ENCODE measurements around the gene TIGD6. TPM values are rescaled to one million over a fixed set of nuclear protein-coding genes. Genes with fewer than 3 reads are reported as not detected.

The TIGD6 gene
- total and polyA plus RNA-seq, 2 experiments from 2014 or later, result 1.4 to 2.1 TPM

DNA sequence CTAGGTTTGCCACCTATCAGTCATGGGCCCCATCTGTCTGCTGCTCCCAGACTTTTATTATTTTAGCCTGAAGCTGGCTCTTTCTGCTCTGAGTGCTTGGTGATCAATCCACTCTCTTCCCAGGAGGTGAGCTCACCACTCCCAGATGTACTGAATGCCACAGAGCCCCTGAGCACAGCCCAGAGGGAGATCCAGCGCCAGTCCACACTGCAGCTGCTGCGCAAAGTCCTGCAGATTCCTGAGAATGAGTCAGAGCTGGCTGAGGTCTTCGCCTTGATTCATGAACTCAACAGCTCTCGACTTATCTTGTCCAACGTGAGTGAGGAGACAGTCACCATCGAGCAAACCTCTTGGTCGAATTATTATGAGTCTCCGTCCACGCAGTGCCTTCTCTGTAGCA lies 36.1 kb upstream of the TIGD6 start:
- Histone ChIP-seq H3K36me3 (ENCODE audit: insufficient read depth) (peaks cover 46% of the 10 kb centered on the region), H3K4me2 (no peak overlapping the region), H3K27ac (ENCODE audit: low read depth) (no peak overlapping the region), H3K4me3 (no peak overlapping the region), H4K20me1 (replicated peaks; ENCODE audit: insufficient read depth) (no peaks in the 10 kb centered on the region; the same call in 1 of the 2 replicates), H3K27me3 (ENCODE audit: insufficient read depth) (no peaks in the 10 kb centered on the region), H3K79me2 (replicated peaks; ENCODE audit: insufficient read depth) (no peaks in the 10 kb centered on the region), H2AFZ (no peak overlapping the region), H3K4me1 (ENCODE audit: insufficient read depth) (no peaks in the 10 kb centered on the region), H3K9me2 (ENCODE audit: insufficient read depth) (no peaks in the 10 kb centered on the region), H3F3A (replicated peaks; ENCODE audit: low read depth) (no peaks in the 10 kb centered on the region)
- no peaks in the 10 kb centered on the region for H3K27me3 Mint-ChIP-seq (ENCODE audit: insufficient read depth, low read depth, poor library complexity)
- no peaks in the 10 kb centered on the region for H3K9me3 Mint-ChIP-seq
- TF ChIP-seq, protein P1, sequence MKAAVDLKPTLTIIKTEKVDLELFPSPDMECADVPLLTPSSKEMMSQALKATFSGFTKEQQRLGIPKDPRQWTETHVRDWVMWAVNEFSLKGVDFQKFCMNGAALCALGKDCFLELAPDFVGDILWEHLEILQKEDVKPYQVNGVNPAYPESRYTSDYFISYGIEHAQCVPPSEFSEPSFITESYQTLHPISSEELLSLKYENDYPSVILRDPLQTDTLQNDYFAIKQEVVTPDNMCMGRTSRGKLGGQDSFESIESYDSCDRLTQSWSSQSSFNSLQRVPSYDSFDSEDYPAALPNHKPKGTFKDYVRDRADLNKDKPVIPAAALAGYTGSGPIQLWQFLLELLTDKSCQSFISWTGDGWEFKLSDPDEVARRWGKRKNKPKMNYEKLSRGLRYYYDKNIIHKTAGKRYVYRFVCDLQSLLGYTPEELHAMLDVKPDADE (IDR thresholded peaks at IDR 0.05), result no peak
- TF ChIP-seq CREB1 (CRISPR knock-in tag; IDR thresholded peaks at IDR 0.05; ENCODE audit: low read depth) (no peak), EZH2 (IDR thresholded peaks at IDR 0.05; ENCODE audit: low read depth, unreplicated experiment) (no peak), EZH2phosphoT487 (IDR thresholded peaks at IDR 0.05; ENCODE audit: unreplicated experiment) (no peak), ZNF114 (CRISPR knock-in tag; IDR thresholded peaks at IDR 0.05) (no peak), NANOG (IDR thresholded peaks at IDR 0.05; ENCODE audit: borderline replicate concordance) (no peak), ZNF331 (CRISPR knock-in tag; IDR thresholded peaks at IDR 0.05; ENCODE audit: low read depth) (no peak), STAT1 (IDR thresholded peaks at IDR 0.05; ENCODE audit: unreplicated experiment) (no peak), POLR2AphosphoS5 (IDR thresholded peaks at IDR 0.05; ENCODE audit: low read depth) (no peak), JUNB (IDR thresholded peaks at IDR 0.05; ENCODE audit: unreplicated experiment) (no peak)
- TF ChIP-seq, protein P2, sequence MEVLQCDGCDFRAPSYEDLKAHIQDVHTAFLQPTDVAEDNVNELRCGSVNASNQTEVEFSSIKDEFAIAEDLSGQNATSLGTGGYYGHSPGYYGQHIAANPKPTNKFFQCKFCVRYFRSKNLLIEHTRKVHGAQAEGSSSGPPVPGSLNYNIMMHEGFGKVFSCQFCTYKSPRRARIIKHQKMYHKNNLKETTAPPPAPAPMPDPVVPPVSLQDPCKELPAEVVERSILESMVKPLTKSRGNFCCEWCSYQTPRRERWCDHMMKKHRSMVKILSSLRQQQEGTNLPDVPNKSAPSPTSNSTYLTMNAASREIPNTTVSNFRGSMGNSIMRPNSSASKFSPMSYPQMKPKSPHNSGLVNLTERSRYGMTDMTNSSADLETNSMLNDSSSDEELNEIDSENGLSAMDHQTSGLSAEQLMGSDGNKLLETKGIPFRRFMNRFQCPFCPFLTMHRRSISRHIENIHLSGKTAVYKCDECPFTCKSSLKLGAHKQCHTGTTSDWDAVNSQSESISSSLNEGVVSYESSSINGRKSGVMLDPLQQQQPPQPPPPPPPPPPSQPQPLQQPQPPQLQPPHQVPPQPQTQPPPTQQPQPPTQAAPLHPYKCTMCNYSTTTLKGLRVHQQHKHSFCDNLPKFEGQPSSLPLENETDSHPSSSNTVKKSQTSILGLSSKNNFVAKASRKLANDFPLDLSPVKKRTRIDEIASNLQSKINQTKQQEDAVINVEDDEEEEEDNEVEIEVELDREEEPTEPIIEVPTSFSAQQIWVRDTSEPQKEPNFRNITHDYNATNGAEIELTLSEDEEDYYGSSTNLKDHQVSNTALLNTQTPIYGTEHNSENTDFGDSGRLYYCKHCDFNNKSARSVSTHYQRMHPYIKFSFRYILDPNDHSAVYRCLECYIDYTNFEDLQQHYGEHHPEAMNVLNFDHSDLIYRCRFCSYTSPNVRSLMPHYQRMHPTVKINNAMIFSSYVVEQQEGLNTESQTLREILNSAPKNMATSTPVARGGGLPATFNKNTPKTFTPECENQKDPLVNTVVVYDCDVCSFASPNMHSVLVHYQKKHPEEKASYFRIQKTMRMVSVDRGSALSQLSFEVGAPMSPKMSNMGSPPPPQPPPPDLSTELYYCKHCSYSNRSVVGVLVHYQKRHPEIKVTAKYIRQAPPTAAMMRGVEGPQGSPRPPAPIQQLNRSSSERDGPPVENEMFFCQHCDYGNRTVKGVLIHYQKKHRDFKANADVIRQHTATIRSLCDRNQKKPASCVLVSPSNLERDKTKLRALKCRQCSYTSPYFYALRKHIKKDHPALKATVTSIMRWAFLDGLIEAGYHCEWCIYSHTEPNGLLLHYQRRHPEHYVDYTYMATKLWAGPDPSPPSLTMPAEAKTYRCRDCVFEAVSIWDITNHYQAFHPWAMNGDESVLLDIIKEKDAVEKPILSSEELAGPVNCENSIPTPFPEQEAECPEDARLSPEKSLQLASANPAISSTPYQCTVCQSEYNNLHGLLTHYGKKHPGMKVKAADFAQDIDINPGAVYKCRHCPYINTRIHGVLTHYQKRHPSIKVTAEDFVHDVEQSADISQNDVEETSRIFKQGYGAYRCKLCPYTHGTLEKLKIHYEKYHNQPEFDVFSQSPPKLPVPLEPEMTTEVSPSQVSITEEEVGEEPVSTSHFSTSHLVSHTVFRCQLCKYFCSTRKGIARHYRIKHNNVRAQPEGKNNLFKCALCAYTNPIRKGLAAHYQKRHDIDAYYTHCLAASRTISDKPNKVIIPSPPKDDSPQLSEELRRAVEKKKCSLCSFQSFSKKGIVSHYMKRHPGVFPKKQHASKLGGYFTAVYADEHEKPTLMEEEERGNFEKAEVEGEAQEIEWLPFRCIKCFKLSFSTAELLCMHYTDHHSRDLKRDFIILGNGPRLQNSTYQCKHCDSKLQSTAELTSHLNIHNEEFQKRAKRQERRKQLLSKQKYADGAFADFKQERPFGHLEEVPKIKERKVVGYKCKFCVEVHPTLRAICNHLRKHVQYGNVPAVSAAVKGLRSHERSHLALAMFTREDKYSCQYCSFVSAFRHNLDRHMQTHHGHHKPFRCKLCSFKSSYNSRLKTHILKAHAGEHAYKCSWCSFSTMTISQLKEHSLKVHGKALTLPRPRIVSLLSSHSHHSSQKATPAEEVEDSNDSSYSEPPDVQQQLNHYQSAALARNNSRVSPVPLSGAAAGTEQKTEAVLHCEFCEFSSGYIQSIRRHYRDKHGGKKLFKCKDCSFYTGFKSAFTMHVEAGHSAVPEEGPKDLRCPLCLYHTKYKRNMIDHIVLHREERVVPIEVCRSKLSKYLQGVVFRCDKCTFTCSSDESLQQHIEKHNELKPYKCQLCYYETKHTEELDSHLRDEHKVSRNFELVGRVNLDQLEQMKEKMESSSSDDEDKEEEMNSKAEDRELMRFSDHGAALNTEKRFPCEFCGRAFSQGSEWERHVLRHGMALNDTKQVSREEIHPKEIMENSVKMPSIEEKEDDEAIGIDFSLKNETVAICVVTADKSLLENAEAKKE (CRISPR knock-in tag; IDR thresholded peaks at IDR 0.05), result no peak
- TF ChIP-seq, protein P3, sequence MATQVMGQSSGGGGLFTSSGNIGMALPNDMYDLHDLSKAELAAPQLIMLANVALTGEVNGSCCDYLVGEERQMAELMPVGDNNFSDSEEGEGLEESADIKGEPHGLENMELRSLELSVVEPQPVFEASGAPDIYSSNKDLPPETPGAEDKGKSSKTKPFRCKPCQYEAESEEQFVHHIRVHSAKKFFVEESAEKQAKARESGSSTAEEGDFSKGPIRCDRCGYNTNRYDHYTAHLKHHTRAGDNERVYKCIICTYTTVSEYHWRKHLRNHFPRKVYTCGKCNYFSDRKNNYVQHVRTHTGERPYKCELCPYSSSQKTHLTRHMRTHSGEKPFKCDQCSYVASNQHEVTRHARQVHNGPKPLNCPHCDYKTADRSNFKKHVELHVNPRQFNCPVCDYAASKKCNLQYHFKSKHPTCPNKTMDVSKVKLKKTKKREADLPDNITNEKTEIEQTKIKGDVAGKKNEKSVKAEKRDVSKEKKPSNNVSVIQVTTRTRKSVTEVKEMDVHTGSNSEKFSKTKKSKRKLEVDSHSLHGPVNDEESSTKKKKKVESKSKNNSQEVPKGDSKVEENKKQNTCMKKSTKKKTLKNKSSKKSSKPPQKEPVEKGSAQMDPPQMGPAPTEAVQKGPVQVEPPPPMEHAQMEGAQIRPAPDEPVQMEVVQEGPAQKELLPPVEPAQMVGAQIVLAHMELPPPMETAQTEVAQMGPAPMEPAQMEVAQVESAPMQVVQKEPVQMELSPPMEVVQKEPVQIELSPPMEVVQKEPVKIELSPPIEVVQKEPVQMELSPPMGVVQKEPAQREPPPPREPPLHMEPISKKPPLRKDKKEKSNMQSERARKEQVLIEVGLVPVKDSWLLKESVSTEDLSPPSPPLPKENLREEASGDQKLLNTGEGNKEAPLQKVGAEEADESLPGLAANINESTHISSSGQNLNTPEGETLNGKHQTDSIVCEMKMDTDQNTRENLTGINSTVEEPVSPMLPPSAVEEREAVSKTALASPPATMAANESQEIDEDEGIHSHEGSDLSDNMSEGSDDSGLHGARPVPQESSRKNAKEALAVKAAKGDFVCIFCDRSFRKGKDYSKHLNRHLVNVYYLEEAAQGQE (IDR thresholded peaks at IDR 0.05; ENCODE audit: unreplicated experiment), result no peak
- TF ChIP-seq, protein P4, sequence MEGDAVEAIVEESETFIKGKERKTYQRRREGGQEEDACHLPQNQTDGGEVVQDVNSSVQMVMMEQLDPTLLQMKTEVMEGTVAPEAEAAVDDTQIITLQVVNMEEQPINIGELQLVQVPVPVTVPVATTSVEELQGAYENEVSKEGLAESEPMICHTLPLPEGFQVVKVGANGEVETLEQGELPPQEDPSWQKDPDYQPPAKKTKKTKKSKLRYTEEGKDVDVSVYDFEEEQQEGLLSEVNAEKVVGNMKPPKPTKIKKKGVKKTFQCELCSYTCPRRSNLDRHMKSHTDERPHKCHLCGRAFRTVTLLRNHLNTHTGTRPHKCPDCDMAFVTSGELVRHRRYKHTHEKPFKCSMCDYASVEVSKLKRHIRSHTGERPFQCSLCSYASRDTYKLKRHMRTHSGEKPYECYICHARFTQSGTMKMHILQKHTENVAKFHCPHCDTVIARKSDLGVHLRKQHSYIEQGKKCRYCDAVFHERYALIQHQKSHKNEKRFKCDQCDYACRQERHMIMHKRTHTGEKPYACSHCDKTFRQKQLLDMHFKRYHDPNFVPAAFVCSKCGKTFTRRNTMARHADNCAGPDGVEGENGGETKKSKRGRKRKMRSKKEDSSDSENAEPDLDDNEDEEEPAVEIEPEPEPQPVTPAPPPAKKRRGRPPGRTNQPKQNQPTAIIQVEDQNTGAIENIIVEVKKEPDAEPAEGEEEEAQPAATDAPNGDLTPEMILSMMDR (conservative IDR thresholded peaks at IDR 0.05; ENCODE audit: low read depth in 2 of 2), result no peak
- no peak overlapping the region for H3K4me3 Mint-ChIP-seq
- no peaks in the 10 kb centered on the region for H3K4me1 Mint-ChIP-seq
- peaks cover 54% of the 10 kb centered on the region for H3K36me3 Mint-ChIP-seq (ENCODE audit: low read depth)
- ATAC-seq (no peak), DNase-seq (ENCODE audit: low spot score) (no peak)
- no peak overlapping the region for H3K27ac Mint-ChIP-seq

Measured in GM23338 (cell line).